Measurements from ENCODE around the gene UQCC3. TPM values are rescaled to one million over a fixed set of nuclear protein-coding genes. Genes with fewer than 3 reads are reported as not detected.
A peak's percentile ranks its signal among the peaks of the same experiment; 100 is the strongest.

UQCC3 gene
- total and polyA plus RNA-seq, 3 experiments from 2014 or later, result 7.1 to 11.2 (median 7.5) TPM

DNA sequence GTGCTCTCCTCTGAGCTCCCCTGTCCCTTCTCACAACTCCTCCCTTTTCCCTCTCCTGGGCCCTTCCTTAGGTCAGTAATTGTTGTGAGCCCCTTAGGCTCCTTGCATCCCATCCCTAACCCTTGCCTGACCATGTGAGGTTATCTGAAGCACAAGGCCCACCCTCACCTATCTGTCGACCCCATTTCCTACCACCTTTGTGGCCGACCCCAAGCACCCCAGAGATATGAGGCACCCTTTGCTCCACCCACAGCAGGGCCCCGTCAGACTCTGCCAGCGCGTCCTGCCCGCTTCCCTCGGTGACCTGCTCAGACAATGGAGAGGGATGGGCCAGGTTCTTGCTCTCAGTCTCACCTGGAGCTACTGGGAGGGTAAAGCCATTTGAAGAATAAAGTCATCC lies 37.3 kb downstream of the UQCC3 start:
- no peaks in the 10 kb centered on the region for H3K27me3 Mint-ChIP-seq
- peaks cover 17% of the 10 kb centered on the region for H3K36me3 ChIP-seq (ENCODE audit: insufficient read depth, low read length)
- H3K27ac Mint-ChIP-seq, result peak overlapping the region; percentile 91 to 99 (median 98)
- no peaks in the 10 kb centered on the region for H3K9me3 ChIP-seq (ENCODE audit: low read length)
- peak overlapping the region; percentile 89 to 100 (median 93) for H3K4me3 Mint-ChIP-seq
- H3K4me1 ChIP-seq (ENCODE audit: insufficient read depth, low read length), result peaks cover 48% of the 10 kb centered on the region
- H3K36me3 Mint-ChIP-seq, result peaks cover 0 to 40% (median 3%) of the 10 kb centered on the region in 3 donors
- ChIA-PET CTCF (interaction anchor here (0.6 to 3.4 kb wide), 11 partner anchors 11 to 154 kb away, joined by 3 to 15 read pairs (median 4); partner anchors contain the start of genes HNRNPUL2, LBHD1, TMEM179B and TTC9C), POLR2A (interaction anchor here (0.7 to 4.9 kb wide), 20 partner anchors 19 to 172 kb away, joined by 3 to 42 read pairs (median 6); partner anchors contain the start of genes B3GAT3, C11orf98, CSKMT and HNRNPUL2)
- no peaks in the 10 kb centered on the region for H3K27me3 ChIP-seq (ENCODE audit: insufficient read depth, low read length, poor library complexity, severe bottlenecking)
- peak overlapping the region; percentile 91 for H3K4me3 ChIP-seq (ENCODE audit: low read length)
- H3K27ac ChIP-seq (ENCODE audit: low read depth, low read length), result peak overlapping the region; percentile 88
- DNase-seq, result peak in 3 of 5 donors; percentile 25 to 76 (median 36)
- no peaks in the 10 kb centered on the region for H3K9me3 Mint-ChIP-seq
- peaks cover 47 to 66% (median 58%) of the 10 kb centered on the region in 3 donors for H3K4me1 Mint-ChIP-seq

DNA sequence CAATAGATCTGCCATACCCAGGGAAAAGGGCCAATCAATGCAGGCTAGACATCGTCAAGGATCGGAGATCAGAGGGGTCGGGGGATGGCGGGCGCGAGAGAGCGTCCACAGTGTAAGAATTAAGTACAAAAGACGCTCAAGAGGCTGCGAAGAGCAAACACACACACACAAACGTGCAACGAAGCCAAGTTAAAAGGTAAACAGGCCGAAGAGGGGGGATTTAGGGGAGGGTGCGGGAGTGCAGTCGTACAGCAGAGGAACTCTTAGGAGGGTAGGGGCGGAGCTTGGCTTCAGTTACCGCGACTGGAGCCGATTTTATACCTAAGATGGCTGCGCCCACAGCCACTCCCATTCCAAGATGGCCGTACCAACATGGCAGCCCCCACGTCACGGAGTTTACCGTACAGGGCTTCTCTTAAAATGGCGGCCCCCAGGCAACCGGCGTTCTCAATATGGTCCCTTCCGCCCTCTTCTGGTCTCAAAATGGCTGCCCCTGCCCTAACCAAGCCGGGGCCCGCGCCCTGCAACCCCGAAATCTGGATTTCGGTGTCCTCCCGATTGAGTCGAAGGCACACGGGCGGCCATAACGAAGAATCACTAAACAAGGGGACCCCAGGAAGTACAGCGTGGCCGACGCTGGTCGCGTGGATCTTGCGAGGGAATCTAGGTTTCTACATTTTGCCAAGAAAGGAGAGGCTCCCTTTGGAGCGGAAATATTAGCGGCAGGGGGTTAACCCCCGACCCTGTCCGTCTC lies 38.0 kb downstream of the UQCC3 start:
- Histone ChIP-seq H3K4me3 (ENCODE audit: low read length) (peak overlapping the region; percentile 91), H3K36me3 (ENCODE audit: insufficient read depth, low read length) (peaks cover 21% of the 10 kb centered on the region), H3K27ac (ENCODE audit: low read depth, low read length) (peak overlapping the region; percentile 88), H3K4me1 (ENCODE audit: insufficient read depth, low read length) (peaks cover 48% of the 10 kb centered on the region), H3K27me3 (ENCODE audit: insufficient read depth, low read length, poor library complexity, severe bottlenecking) (no peaks in the 10 kb centered on the region), H3K9me3 (ENCODE audit: low read length) (no peaks in the 10 kb centered on the region)
- Mint-ChIP-seq H3K4me3 (peak overlapping the region; percentile 89 to 100 (median 93)), H3K36me3 (peaks cover 0 to 46% (median 3%) of the 10 kb centered on the region in 3 donors), H3K9me3 (no peaks in the 10 kb centered on the region), H3K27me3 (no peaks in the 10 kb centered on the region), H3K27ac (peak overlapping the region; percentile 91 to 99 (median 98)), H3K4me1 (peaks cover 49 to 70% (median 62%) of the 10 kb centered on the region in 3 donors)
- CTCF ChIA-PET, result interaction anchor here (0.6 to 3.4 kb wide), 11 partner anchors 10 to 154 kb away, joined by 3 to 15 read pairs (median 4); partner anchors contain the start of genes HNRNPUL2, LBHD1, TMEM179B and TTC9C
- DNase-seq, result peak; percentile 91 to 99 (median 96)
- POLR2A ChIA-PET, result interaction anchor here (0.6 to 4.9 kb wide), 24 partner anchors 9 to 172 kb away, joined by 3 to 42 read pairs (median 5); partner anchors contain the start of genes B3GAT3, C11orf98, CSKMT and HNRNPUL2

DNA sequence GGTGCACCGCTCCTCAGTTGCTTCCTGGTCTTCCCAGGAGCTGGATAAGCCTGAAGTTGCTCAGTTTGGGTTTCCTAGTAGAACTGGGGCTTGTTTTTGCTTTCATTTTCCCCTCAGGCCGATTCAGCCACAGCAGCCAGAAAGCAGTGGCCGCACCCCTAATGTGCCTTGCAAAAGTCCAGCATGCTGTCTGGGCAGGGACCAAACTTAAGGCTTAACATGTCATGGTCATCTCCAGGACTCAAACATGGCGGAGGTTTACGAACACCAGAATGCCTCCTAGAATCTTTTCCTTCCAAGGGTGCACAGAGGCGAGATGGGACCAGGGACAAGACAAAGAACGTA lies 38.5 kb downstream of the UQCC3 start:
- CTCF ChIA-PET, result interaction anchor here (1.1 to 3.4 kb wide), 6 partner anchors 9 to 77 kb away, joined by 3 to 15 read pairs (median 8); partner anchors contain the start of genes HNRNPUL2, LBHD1, TMEM179B and TTC9C
- Histone ChIP-seq H3K36me3 (ENCODE audit: insufficient read depth, low read length) (peaks cover 25% of the 10 kb centered on the region), H3K4me3 (ENCODE audit: low read length) (peak overlapping the region; percentile 91), H3K27ac (ENCODE audit: low read depth, low read length) (peak overlapping the region; percentile 88), H3K9me3 (ENCODE audit: low read length) (no peaks in the 10 kb centered on the region), H3K27me3 (ENCODE audit: insufficient read depth, low read length, poor library complexity, severe bottlenecking) (no peaks in the 10 kb centered on the region), H3K4me1 (ENCODE audit: insufficient read depth, low read length) (peaks cover 48% of the 10 kb centered on the region)
- Mint-ChIP-seq H3K36me3 (peaks cover 0 to 51% (median 3%) of the 10 kb centered on the region in 3 donors), H3K27me3 (no peaks in the 10 kb centered on the region), H3K27ac (peak overlapping the region; percentile 91 to 99 (median 98)), H3K4me1 (peaks cover 49 to 70% (median 62%) of the 10 kb centered on the region in 3 donors), H3K4me3 (peak overlapping the region; percentile 89 to 100 (median 93)), H3K9me3 (no peaks in the 10 kb centered on the region)
- POLR2A ChIA-PET, result interaction anchor here (0.6 to 4.9 kb wide), 18 partner anchors 9 to 171 kb away, joined by 3 to 42 read pairs (median 8); partner anchors contain the start of genes B3GAT3, C11orf98, CSKMT and HNRNPUL2
- peak in 1 of 5 donors; percentile 12 for DNase-seq

DNA sequence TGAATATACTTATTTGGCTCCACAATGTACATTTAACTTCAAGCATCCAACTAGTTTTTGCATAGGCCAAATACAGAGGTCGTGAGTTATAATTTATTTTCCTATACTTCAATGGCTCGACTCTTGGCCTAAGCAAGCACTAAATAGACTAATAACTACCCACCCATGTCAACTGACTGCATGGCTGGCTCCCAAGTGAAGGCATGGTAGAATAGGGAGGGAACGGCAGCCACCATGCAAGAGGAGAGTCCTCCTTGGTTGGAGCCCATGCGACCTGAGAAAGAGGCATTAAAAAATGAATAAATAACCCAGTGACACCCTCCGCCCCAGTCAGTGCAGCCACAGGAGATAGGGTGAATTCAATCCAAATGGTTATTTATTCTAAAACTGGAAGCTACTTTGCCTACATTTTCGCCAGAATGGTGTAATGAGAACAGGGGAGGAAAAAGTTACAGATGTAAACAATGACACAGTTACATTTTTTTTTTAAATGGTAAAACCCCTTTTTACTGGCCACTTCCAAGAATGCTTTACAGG lies 40.9 kb downstream of the UQCC3 start:
- no peak for DNase-seq
- Histone ChIP-seq H3K9me3 (ENCODE audit: low read length) (no peaks in the 10 kb centered on the region), H3K36me3 (ENCODE audit: insufficient read depth, low read length) (peaks cover 46% of the 10 kb centered on the region), H3K4me3 (ENCODE audit: low read length) (no peak overlapping the region), H3K27me3 (ENCODE audit: insufficient read depth, low read length, poor library complexity, severe bottlenecking) (no peaks in the 10 kb centered on the region), H3K4me1 (ENCODE audit: insufficient read depth, low read length) (peaks cover 29% of the 10 kb centered on the region), H3K27ac (ENCODE audit: low read depth, low read length) (no peak overlapping the region)
- CTCF ChIA-PET, result interaction anchor here (1.4 kb wide), 1 partner anchor 47 kb away, joined by 3 read pairs; the partner anchor contains the start of genes C11orf98 and CSKMT
- peaks cover 7 to 75% (median 13%) of the 10 kb centered on the region in 3 donors for H3K36me3 Mint-ChIP-seq
- H3K4me1 Mint-ChIP-seq, result peaks cover 43 to 63% (median 43%) of the 10 kb centered on the region in 3 donors
- peak overlapping the region in 7 of 8 donors; percentile 13 to 93 (median 63) for H3K27ac Mint-ChIP-seq
- no peaks in the 10 kb centered on the region for H3K9me3 Mint-ChIP-seq
- peak overlapping the region in 2 of 7 donors; percentile 23 to 57 for H3K4me3 Mint-ChIP-seq
- H3K27me3 Mint-ChIP-seq, result no peaks in the 10 kb centered on the region
- POLR2A ChIA-PET, result interaction anchor here (0.6 to 1.0 kb wide), 2 partner anchors 29 to 88 kb away, joined by 3 read pairs; no protein-coding TSS in a partner anchor

DNA sequence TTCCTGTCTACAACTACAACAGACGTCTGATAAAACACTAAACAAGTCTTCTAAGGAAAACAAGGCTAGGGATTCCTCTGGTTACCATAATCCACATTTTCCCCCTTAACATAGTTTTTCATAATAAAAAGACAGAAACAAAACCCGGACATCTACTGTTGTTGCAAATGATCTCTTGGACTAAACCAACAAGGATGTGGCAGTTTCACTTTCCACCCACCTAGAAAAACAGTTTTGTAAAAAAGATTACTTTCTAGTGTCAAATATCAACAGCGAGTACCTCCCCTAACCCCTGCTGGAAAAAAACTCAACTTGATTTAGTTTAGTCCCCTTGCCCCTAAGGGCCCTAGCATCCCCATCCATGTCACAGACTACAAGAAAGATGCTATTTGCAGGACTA lies 41.4 kb downstream of the UQCC3 start:
- Histone ChIP-seq H3K9me3 (ENCODE audit: low read length) (no peaks in the 10 kb centered on the region), H3K36me3 (ENCODE audit: insufficient read depth, low read length) (peaks cover 51% of the 10 kb centered on the region), H3K27ac (ENCODE audit: low read depth, low read length) (no peak overlapping the region), H3K4me3 (ENCODE audit: low read length) (no peak overlapping the region), H3K27me3 (ENCODE audit: insufficient read depth, low read length, poor library complexity, severe bottlenecking) (no peaks in the 10 kb centered on the region), H3K4me1 (ENCODE audit: insufficient read depth, low read length) (peaks cover 24% of the 10 kb centered on the region)
- Mint-ChIP-seq H3K4me1 (peaks cover 41 to 63% (median 42%) of the 10 kb centered on the region in 3 donors), H3K27ac (peak overlapping the region in 7 of 8 donors; percentile 13 to 81 (median 61)), H3K27me3 (no peaks in the 10 kb centered on the region), H3K9me3 (no peaks in the 10 kb centered on the region), H3K36me3 (peaks cover 8 to 80% (median 14%) of the 10 kb centered on the region in 3 donors), H3K4me3 (peak overlapping the region in 2 of 7 donors; percentile 23 to 57)
- CTCF ChIA-PET, result interaction anchor here (1.4 kb wide), 1 partner anchor 48 kb away, joined by 3 read pairs; the partner anchor contains the start of genes C11orf98 and CSKMT
- POLR2A ChIA-PET, result interaction anchor here (0.6 kb wide), 1 partner anchor 29 kb away, joined by 3 read pairs; no protein-coding TSS in a partner anchor
- DNase-seq, result no peak

DNA sequence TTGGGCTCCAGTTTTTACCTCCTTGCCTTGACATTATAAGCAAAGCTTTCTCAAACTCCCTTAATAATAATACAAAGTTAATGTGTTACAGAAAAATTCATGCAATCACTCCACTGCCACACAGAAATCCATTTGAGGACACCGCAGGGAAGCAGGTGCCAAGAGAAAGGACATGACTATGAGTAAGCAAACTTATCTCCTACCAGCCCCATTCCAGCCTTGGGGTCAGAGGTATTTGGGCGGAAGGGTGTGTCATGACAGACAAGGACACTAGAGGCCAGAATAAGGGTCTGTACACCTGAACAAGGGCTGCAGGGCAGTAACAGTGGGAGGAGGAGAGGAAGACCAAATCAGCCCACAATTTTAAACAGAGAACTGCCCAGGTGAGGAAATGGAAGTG lies 41.9 kb downstream of the UQCC3 start:
- Mint-ChIP-seq H3K9me3 (no peaks in the 10 kb centered on the region), H3K4me3 (no peak overlapping the region), H3K4me1 (peaks cover 40 to 62% (median 44%) of the 10 kb centered on the region in 3 donors), H3K27ac (peak overlapping the region in 6 of 8 donors; percentile 13 to 75 (median 58)), H3K27me3 (no peaks in the 10 kb centered on the region), H3K36me3 (peaks cover 13 to 84% (median 18%) of the 10 kb centered on the region in 3 donors)
- DNase-seq, result no peak
- no peaks in the 10 kb centered on the region for H3K9me3 ChIP-seq (ENCODE audit: low read length)
- POLR2A ChIA-PET, result interaction anchor here (0.6 kb wide), 1 partner anchor 30 kb away, joined by 3 read pairs; no protein-coding TSS in a partner anchor
- no peak overlapping the region for H3K4me3 ChIP-seq (ENCODE audit: low read length)
- no peaks in the 10 kb centered on the region for H3K27me3 ChIP-seq (ENCODE audit: insufficient read depth, low read length, poor library complexity, severe bottlenecking)
- H3K4me1 ChIP-seq (ENCODE audit: insufficient read depth, low read length), result peaks cover 19% of the 10 kb centered on the region
- CTCF ChIA-PET, result interaction anchor here (1.1 to 1.4 kb wide), 2 partner anchors 48 to 121 kb away, joined by 3 read pairs; partner anchors contain the start of genes C11orf98 and CSKMT
- peaks cover 56% of the 10 kb centered on the region for H3K36me3 ChIP-seq (ENCODE audit: insufficient read depth, low read length)
- no peak overlapping the region for H3K27ac ChIP-seq (ENCODE audit: low read depth, low read length)
